Activated CD8-positive, alpha-beta memory T cell treated with anti-CD3 and anti-CD28 coated beads, Interleukin-2, amount 50 U/mL, for 48 hours (primary cell): ENCODE results near the gene CYP27A1.

ENCODE experiments used
- DNase-seq: peaks from one replicate; pipeline ENCODE4 v3.0.0-alpha.2; 2020

CYP27A1 gene

GRCh38 chr2:218812861-218813260 lies 30.9 kb downstream of the CYP27A1 start:
- DNase-seq: no peak

- DNase-seq: no peak
Measured at GRCh38 chr2:218813771-218814460, 32.0 kb downstream of the CYP27A1 start.

- no peak for DNase-seq
Measured at GRCh38 chr2:218814540-218815243, 32.7 kb downstream of the CYP27A1 start.

- DNase-seq: no peak
Measured at GRCh38 chr2:218815244-218815637, 33.3 kb downstream of the CYP27A1 start.

GRCh38 chr2:218815649-218816048 lies 33.7 kb downstream of the CYP27A1 start:
- DNase-seq: no peak

- DNase-seq: no peak
Measured at GRCh38 chr2:218816561-218817011, 34.6 kb downstream of the CYP27A1 start.

- DNase-seq: no peak
Measured at GRCh38 chr2:218819093-218819492, 37.1 kb downstream of the CYP27A1 start.

- no peak for DNase-seq
Measured at GRCh38 chr2:218820746-218821369, 38.9 kb downstream of the CYP27A1 start.

- DNase-seq: no peak
Measured at GRCh38 chr2:218821605-218822211, 39.8 kb downstream of the CYP27A1 start.

DNA sequence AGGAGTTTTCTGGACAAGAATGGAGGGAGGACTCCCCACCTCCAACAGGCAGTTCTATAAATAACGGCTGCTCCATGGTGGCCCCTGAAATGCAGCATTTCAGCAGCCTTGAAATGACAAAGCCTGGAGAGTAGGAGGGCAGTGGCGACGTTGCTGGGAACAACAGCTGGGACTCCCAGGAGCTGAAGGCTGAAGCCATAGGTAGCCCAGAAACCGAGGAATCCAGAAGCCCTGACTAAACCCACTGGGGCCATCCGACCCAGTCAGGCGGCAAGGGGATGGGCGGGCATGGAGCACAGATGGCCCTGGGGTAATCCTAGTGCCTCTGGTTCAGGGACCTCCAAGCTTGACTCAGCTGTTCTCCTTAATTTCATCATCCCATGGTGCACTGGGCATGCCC lies 40.7 kb downstream of the CYP27A1 start:
- no peak for DNase-seq

GRCh38 chr2:218823196-218823855 lies 41.4 kb downstream of the CYP27A1 start:
- no peak for DNase-seq

GRCh38 chr2:218824004-218824403 lies 42.1 kb downstream of the CYP27A1 start:
- DNase-seq: no peak

DNA sequence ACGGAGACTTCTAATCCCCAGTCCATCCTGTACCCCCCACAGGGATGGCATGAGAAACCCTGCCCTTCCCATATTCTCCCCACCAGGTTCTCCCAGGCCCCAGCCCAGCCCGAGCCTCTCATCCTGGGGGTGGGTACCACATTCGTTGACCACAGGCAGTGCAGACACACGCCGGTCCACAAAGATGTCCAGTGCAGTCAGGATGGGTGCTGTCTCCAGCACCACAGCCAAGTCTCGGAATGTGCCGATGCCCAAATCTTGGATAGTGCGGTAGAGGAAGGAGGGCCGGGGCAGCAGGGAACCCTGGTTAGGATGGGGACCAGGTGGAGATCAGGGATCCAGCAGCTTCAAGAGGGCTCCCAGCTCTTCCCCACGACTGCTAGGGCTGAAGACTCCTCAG lies 44.8 kb downstream of the CYP27A1 start:
- DNase-seq: no peak

DNA sequence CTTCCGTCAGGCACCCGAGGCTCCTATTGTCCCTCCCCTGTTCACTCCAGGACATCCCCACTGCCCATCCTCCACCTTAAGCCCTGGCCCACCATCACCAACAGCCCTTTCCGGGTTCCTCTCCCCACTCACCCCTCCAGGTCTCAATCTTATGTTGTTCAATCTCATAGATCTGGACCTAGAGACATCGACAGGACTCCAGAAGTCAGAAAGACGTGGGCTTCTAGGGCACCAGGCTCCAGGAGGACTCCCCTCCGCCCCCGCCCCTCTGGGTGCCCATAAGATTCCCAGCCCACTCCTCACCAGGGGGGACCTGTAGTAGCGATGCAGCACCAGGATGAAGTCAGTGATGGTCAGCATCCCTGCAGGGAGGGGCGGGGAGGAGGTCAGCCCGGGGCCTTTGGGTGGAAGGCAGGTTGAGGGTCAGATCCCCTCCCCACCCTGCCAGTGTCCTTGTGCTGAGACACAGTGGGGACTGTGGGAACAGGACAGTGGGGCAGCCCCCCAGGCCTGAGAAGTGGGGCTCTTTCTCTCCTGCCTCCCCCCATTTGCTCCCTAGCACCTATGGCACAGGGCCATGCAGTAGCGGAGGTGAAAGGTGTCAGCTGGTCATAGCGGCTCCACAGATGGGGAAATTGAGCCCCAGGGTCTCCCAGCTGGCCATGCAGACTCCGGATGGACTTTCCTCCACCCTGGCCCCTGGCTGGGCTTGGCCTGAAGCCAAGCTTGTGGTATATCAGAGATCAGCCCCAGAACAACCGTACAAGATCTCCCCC lies 45.9 kb downstream of the CYP27A1 start:
- no peak for DNase-seq

DNA sequence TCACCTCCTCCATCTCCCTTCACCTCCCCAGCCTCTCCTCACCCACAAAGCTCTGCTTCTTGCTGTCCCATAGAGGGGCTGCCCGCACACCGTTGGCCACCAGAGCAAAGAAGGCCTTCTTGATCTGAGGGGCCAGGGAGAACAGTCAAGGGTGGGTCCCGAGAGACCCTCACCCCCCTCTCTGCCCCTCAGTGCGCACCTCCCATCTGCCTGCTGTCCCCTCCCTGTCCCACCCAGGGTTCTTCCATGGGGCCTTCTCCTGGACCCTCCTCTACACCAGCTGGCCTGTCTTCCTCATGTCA lies 46.5 kb downstream of the CYP27A1 start:
- DNase-seq: no peak

GRCh38 chr2:218829868-218830451 lies 48.0 kb downstream of the CYP27A1 start:
- no peak for DNase-seq

DNA sequence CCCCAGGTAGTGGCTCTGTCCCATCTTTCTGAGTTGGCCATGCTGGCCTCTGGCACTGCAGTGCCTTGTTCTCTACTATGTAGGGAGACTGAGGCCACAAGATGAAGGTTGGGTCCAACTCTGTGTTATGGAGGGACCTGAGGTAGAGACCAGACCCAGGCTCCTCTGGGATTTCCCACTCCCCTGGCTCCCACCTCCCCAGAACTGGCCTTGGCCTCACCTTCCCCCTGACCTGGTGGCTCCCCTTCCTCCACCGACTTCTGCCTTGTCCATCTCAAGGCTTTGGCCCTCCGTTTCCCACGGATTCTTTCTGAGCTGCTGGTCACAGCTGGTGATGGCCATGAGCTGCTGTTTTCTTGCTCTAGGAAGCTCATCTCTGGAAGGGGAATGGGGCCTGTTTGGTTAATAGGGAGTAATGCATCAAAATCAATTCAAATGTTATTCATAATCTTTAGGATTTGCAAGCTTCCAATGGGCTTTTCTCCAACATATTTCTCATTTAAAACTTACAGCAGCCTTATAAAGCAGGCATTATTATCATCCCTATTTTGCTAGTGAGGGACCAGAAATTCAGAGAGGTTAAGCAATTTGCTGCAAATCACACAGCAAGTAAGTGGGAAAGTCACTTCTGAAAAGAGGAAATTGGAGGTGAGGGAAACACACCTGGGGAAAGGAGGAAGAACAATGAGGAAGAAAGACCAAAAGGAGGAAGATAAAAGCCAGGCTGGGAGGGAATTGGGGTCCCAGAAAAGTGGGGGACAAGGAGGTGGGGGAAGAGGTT lies 48.8 kb downstream of the CYP27A1 start:
- DNase-seq: no peak

- DNase-seq: no peak
Measured at GRCh38 chr2:218831378-218831990, 49.5 kb downstream of the CYP27A1 start, which contains the start of gene PRKAG3. PRKAG3 (minus strand) TSS chr2:218831803.

DNA sequence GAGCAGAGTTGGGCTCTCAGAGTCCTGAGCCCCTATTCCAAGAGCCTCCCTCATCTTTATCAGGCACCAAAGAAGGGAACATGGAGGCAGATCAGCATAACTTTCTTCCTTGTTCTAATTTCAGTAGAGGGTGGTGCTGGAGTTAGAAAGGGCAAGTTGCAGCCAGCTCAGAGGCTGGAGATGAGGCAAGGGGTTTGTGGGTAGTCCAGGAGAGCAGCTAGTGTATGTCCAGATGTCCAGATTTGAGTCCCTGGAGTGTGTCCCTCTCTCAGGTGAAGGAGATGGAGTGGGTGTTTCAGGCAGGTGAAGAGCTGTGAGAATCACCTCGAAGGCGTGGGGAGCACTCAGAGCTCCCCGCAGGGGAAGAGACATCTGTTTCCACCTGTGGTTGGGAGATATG lies 50.1 kb downstream of the CYP27A1 start:
- DNase-seq: no peak

DNA sequence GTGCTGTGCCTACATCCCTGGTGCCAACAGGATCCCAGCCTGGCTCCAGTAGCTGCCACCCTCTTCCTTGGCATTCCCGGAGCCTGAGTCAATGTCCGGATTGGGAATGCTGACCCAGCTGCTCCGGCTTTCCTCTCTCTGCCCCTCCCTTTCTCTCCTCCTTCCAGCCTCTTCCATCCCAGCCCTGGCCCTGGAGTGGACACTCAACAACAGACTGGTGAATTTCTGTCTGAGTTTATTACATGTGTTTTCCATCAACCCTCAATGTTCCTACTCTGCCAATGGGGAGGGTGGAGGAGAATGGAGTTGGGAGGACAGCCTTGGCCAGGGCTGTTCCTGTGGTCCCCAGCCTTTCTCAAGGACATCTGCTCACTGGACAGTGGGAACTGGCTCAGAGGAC lies 50.6 kb downstream of the CYP27A1 start:
- DNase-seq: no peak
